WI38 (cell line): ENCODE measurements around the gene TRDN.

Source experiments
- H3K4me3 ChIP-seq: 2 replicates; pipeline ENCODE4 v1.5.1; 2011; ENCODE audit warnings: low read depth, mild to moderate bottlenecking, control low read depth, low read length
- CTCF ChIP-seq: IDR thresholded peaks from 2 replicates; pipeline ENCODE4 v1.5.1; 2012; ENCODE audit warnings: low read depth, mild to moderate bottlenecking, control low read depth, low read length

The TRDN gene

GRCh38 chr6:123213921-123214320, 422.8 kb downstream of the TRDN start:
- TF ChIP-seq CTCF = no peak
- no peak overlapping the region for H3K4me3 ChIP-seq

- no peak overlapping the region for H3K4me3 ChIP-seq
- no peak for TF ChIP-seq CTCF
These were observed 424.8 kb downstream of the TRDN start for GRCh38 chr6:123211777-123212545.

- H3K4me3 ChIP-seq = no peak overlapping the region
- TF ChIP-seq CTCF = no peak
These were observed 426.1 kb downstream of the TRDN start for GRCh38 chr6:123210645-123211044.

- no peak for TF ChIP-seq CTCF
- no peak overlapping the region for H3K4me3 ChIP-seq
These were observed 428.7 kb downstream of the TRDN start for GRCh38 chr6:123207967-123208510.

GRCh38 chr6:123203928-123204327, 432.8 kb downstream of the TRDN start:
- TF ChIP-seq CTCF = no peak
- H3K4me3 ChIP-seq = no peak overlapping the region

- no peak for TF ChIP-seq CTCF
These were observed 434.8 kb downstream of the TRDN start for GRCh38 chr6:123201869-123202372.

GRCh38 chr6:123193298-123193697, 443.5 kb downstream of the TRDN start:
- no peak for TF ChIP-seq CTCF

More at GRCh38 chr6:123201869-123202372, 434.8 kb downstream of the TRDN start:
- no peak overlapping the region for H3K4me3 ChIP-seq

More at GRCh38 chr6:123193298-123193697, 443.5 kb downstream of the TRDN start:
- no peak overlapping the region for H3K4me3 ChIP-seq
